ENCODE data around the gene PLAU. TPM values are rescaled to one million over a fixed set of nuclear protein-coding genes. Genes with fewer than 3 reads are reported as not detected.
A peak's percentile ranks its signal among the peaks of the same experiment; 100 is the strongest.
"Not testable (repeated sequence)": the region's sequence is repeated elsewhere in the genome, so short reads cannot be mapped to it uniquely, and the experiment has no call there.

PLAU gene
- total RNA-seq, 1 experiment from 2014 or later, result 552 TPM

GRCh38 chr10:73919481-73919880 lies 8.5 kb downstream of the PLAU start:
- DNase-seq (ENCODE audit: low read depth), result not testable (repeated sequence)

DNA sequence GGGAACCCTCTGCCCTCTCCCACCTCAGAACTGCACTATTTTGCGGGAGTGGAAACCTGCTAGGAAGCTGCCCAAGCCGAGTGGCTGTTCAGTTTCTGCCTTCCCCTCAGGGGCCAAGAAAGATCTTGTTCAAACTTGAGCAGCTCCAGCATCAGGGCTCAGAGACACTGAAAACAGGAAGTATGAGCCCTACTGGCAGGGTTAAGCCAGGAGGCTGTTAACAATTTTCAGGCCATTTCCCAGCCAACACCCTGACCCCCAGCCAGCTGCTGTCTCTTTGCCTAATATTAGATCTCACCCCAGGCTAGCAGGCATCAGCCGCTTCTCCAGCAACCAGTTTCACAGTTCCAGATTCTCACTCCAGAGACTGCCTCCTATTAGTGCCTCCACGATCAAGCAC lies 9.2 kb downstream of the PLAU start:
- no peak for DNase-seq (ENCODE audit: low read depth)

GRCh38 chr10:73922007-73922863 lies 11.3 kb downstream of the PLAU start:
- DNase-seq (ENCODE audit: low read depth), result no peak

DNA sequence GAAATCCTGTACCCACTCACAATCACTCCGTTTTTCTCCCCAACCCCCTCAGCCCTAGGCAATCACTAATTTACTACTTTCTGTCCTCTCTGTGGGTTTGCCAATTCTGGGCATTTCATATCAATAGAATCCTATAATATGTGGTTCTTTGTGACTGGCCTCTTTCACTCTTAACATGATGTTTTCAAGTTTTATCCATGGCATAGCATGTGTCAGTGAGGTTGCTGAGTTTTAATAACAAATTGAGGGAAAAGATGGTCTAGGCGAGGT lies 11.9 kb downstream of the PLAU start:
- no peak for DNase-seq (ENCODE audit: low read depth)

- no peak for DNase-seq (ENCODE audit: low read depth)
These were observed 13.1 kb downstream of the PLAU start for GRCh38 chr10:73923935-73924598.

- no peak for DNase-seq (ENCODE audit: low read depth)
These were observed 14.0 kb downstream of the PLAU start for GRCh38 chr10:73924935-73925334.

DNA sequence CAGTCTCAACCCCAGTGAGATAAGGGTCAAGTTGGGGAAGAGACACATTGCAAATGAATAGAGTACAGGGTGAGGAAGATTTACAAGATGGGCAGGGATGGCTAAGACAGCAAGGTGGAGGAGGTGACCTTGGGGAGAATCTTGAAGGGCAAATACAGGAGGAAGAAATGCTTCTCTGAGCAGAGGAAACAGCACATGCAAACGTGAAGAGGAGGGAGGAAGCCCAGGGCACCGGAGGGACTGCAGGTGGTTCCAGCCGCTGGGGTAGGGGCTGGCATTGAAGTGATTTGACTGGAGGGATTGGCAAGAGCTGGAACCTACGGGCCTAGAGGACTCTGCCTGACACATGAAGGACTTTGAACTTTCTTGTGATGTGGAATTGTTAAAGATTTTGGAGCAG lies 14.6 kb downstream of the PLAU start:
- DNase-seq (ENCODE audit: low read depth), result no peak

GRCh38 chr10:73926152-73926764 lies 15.3 kb downstream of the PLAU start:
- no peak for DNase-seq (ENCODE audit: low read depth)

- DNase-seq (ENCODE audit: low read depth), result not testable (repeated sequence)
These were observed 19.8 kb downstream of the PLAU start for GRCh38 chr10:73930630-73931327.

DNA sequence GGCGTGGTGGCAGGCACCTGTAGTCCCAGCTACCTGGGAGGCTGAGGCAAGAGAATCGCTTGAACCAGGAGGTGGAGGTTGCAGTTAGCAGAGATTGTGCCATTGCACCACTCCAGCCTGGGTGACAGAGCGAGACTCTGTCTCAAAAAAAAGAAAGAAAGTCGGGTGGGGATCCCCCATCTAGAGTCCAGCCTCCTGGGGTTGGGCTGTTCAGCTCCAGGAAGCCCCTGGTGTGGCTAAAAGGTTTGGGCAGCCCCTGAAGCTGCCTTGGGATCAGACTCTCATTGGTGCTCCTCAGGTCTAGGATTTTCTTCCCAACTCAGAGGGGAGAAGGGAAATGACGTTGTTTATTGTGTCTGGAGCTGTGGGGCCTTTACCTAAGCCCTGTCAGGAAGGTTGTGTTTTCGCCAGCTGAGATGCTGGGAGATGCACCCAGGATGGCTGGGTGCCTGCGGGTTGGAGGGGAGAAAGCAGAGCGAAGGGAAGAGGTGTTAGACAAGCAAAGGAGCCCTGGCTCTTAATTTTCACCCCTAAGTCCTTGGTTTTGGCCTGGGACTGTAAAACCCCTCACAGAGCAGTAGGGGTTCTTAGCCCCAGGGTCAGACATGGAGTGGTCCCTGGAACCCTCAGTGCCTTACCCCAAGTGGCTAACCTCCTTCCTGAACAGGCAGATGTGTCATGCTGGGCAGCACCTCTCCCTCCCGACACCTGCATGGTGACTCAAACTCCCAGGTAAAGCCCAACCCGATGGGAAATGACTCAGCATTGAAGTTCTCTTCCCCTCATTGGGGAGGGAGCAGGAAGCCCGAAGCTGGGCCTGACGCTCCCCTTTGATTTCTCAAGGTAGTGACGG lies 21.1 kb downstream of the PLAU start:
- peak; percentile 80 for DNase-seq (ENCODE audit: low read depth)

DNA sequence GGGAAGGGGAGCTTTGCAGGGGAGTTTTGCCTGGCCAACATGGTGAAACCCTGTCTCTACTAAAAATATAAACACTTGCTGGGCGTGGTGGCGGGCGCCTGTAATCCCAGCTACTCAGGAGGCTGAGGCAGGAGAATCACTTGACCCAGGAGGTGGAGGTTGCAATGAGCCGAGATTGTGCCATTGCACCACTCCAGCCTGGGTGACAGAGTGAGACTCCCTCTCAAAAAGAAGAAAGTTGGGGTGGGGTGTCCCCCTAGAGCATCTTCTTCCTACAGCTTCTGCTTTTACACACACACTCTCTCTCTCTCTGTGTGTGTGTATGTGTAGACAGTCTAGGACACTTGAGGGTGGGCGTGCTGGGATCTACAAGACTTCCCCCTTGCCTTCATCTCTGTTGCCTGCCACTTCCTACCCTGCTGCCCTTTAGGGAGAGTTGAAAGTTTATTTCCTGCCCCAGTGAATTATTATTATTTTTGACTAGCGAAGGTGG lies 21.7 kb downstream of the PLAU start:
- no peak for DNase-seq (ENCODE audit: low read depth)

DNA sequence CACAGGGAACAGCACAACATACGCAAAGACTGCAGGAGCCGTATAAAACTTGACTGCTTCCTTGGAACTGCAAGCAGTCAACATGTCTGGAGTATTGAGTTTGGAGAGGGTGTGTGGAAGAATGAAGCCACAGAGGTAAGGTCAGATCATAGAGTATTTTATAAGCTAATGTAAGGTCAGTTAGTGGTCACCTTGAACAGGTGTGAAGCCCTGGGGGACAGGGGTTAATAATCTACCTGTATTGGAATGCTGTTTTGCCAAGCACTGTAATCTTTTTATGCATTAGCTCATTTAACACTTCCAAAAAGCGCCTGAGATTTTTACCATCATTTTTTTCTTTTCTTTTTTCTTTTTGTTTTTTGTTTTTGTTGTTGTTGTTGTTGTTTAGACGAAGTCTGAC lies 23.1 kb downstream of the PLAU start:
- no peak for DNase-seq (ENCODE audit: low read depth)

- no peak for DNase-seq (ENCODE audit: low read depth)
These were observed 25.0 kb downstream of the PLAU start for GRCh38 chr10:73935895-73936294.

- no peak for DNase-seq (ENCODE audit: low read depth)
These were observed 26.6 kb downstream of the PLAU start for GRCh38 chr10:73937333-73938043.

DNA sequence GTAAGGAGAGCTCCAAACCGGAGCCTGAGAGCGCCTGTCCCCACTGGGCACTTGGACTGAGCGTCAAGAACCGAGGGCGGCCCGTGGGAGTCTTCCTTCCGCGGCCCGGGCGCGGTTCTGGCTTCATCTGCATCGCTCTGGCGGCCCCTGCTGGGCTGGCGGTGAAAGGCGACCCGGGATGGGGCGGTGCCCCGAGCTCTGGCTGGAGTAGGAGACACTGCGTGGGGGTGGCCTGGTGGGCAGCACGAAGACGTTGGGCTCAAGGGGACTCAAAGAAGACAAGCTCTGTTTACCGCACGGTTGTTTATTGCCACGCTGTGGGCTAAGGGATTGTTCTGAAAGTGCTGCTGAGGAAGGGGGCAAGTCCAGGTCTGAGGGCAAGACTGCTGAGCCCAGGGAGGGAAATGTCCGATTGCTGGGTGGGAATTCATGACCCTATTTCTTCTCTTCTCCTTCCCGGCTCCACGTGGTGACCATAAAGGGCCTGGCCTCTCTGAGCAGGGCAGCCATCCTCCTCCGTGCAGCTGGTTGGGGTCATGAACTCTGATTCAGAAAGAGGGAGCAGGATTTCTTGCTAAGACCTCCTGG lies 29.8 kb downstream of the PLAU start:
- peak; percentile 76 for DNase-seq (ENCODE audit: low read depth)

GRCh38 chr10:73941300-73941699 lies 30.4 kb downstream of the PLAU start:
- peak; percentile 74 for DNase-seq (ENCODE audit: low read depth)

GRCh38 chr10:73944356-73945100 lies 33.6 kb downstream of the PLAU start:
- DNase-seq (ENCODE audit: low read depth), result no peak

DNA sequence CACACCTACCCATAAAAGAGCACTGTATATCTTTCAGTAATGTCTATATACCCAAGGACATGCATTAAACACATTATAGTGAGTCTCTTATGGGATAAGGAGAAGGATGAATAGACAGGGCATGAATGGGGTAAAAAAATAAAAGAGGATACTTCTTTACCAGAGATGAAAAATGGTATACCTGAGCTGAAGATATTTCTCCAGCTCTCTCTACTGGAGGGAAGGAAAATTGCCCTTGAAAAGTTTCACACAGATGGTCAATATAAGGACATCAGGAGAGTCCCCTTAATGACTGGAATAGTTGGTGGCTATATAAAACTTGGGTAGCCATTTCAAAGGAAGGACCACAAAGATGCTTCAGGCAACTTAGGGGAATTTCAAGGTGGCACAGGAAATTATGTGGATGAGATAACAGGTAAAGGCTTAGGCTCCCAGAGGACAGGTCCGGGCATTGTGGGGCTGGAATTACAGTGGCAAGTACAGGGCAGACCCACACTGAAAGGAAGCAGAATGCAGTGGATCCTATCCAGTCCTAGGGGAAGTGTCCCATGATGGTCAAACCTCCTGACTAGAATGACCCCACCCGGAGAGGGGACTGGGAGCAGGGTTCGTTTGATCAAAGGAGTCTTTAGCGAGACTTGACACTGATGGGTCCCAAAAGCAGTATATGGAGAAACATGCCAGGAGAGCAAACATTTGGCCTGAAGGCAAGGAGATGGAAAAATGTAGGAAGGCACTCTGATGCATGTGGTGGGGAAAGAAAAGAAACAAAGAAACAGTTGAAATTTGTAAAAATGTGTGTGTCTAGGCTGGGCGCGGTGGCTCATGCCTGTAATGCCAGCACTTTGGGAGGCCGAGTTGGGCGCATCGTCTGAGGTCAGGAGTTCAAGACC lies 35.6 kb downstream of the PLAU start:
- DNase-seq (ENCODE audit: low read depth), result no peak
